ENCODE measurements around the gene ZNF100. TPM values are rescaled to one million over a fixed set of nuclear protein-coding genes. Genes with fewer than 3 reads are reported as not detected.
"Not testable (repeated sequence)": the region's sequence is repeated elsewhere in the genome, so short reads cannot be mapped to it uniquely, and the experiment has no call there.

ZNF100 gene
- total RNA-seq, 4 donors from 2014 or later: 1.5 to 7.1 (median 3.5) TPM

- H3K36me3 ChIP-seq: peaks cover 35% of the 10 kb centered on the region
- no peak for DNase-seq (ENCODE audit: low spot score in 2 of 2)
These were observed 2.2 kb downstream of the ZNF100 start for GRCh38 chr19:21765151-21765550.

DNA sequence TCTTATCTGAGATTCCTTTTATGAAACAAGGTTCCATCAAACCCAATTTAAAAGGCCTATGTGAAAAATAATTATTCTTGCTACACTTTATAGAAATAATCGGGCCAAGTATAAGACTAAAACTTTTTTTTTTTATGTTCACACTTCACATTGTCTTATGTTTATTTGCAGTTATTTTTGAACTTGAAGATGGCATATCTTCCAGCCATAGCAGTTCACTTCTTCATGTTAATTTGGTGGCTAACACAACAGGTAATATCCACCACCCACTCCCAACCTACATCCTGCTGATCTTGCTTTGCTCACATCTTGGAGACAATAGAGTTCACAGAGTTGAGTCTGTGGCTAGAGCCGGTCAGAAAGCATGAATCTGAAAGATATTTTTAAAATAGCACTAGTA lies 5.8 kb downstream of the ZNF100 start:
- WGBS: 65% methylated on average over 2 of the region's 2 CpGs
- DNase-seq (ENCODE audit: low spot score in 2 of 2); H3K4me1 ChIP-seq; H3K27ac ChIP-seq; H3K27me3 ChIP-seq; H3K4me3 ChIP-seq; H3K9me3 ChIP-seq: not testable (repeated sequence)
- H3K36me3 ChIP-seq: peaks cover 59% of the 10 kb centered on the region

More at GRCh38 chr19:21765151-21765550, 2.2 kb downstream of the ZNF100 start:
- peaks cover 8% of the 10 kb centered on the region for H3K4me1 ChIP-seq
- TF ChIP-seq EP300 (IDR thresholded peaks at IDR 0.05) (no peak), POLR2A (IDR thresholded peaks at IDR 0.05) (no peak), POLR2AphosphoS5 (IDR thresholded peaks at IDR 0.05) (no peak)
- TF ChIP-seq, protein P1, sequence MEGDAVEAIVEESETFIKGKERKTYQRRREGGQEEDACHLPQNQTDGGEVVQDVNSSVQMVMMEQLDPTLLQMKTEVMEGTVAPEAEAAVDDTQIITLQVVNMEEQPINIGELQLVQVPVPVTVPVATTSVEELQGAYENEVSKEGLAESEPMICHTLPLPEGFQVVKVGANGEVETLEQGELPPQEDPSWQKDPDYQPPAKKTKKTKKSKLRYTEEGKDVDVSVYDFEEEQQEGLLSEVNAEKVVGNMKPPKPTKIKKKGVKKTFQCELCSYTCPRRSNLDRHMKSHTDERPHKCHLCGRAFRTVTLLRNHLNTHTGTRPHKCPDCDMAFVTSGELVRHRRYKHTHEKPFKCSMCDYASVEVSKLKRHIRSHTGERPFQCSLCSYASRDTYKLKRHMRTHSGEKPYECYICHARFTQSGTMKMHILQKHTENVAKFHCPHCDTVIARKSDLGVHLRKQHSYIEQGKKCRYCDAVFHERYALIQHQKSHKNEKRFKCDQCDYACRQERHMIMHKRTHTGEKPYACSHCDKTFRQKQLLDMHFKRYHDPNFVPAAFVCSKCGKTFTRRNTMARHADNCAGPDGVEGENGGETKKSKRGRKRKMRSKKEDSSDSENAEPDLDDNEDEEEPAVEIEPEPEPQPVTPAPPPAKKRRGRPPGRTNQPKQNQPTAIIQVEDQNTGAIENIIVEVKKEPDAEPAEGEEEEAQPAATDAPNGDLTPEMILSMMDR (IDR thresholded peaks at IDR 0.05): no peak
- no peak overlapping the region for H3K4me3 ChIP-seq
- H3K27ac ChIP-seq: no peak overlapping the region
- no peaks in the 10 kb centered on the region for H3K9me3 ChIP-seq
- no peaks in the 10 kb centered on the region for H3K27me3 ChIP-seq

DNA sequence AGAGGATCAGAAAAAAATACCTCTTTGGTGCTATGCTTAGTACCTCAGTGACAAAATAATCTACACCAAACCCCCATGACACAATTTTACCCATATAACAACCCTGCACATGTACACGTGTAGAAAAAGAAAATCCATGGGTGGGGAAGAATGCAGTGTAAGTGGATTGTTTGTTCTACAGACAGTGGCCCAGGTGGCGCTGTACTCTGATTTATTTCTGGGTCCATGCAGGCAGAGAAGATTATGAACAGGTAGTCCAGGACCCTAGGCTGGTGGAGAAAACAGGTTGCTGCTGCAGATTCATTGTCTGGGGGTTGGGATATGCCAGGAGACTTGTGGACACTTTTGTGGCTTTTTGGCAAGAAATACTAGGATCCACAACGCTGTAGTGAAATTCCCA lies 9.1 kb downstream of the ZNF100 start:
- WGBS: 86% methylated on average over 3 of the region's 3 CpGs
- no peaks in the 10 kb centered on the region for H3K27me3 ChIP-seq
- H3K9me3 ChIP-seq: no peaks in the 10 kb centered on the region
- TF ChIP-seq EP300 (IDR thresholded peaks at IDR 0.05) (no peak), POLR2A (IDR thresholded peaks at IDR 0.05) (no peak), POLR2AphosphoS5 (IDR thresholded peaks at IDR 0.05) (no peak)
- TF ChIP-seq, protein P1 (IDR thresholded peaks at IDR 0.05): no peak
- peaks cover 51% of the 10 kb centered on the region for H3K36me3 ChIP-seq
- H3K27ac ChIP-seq: no peak overlapping the region
- DNase-seq (ENCODE audit: low spot score in 2 of 2): no peak
- no peaks in the 10 kb centered on the region for H3K4me1 ChIP-seq
- no peak overlapping the region for H3K4me3 ChIP-seq

GRCh38 chr19:21755555-21755954 lies 11.8 kb downstream of the ZNF100 start:
- not testable (repeated sequence) for H3K9me3 ChIP-seq; DNase-seq (ENCODE audit: low spot score in 2 of 2); H3K27ac ChIP-seq; H3K27me3 ChIP-seq; H3K4me1 ChIP-seq; H3K4me3 ChIP-seq
- H3K36me3 ChIP-seq: peaks cover 56% of the 10 kb centered on the region

DNA sequence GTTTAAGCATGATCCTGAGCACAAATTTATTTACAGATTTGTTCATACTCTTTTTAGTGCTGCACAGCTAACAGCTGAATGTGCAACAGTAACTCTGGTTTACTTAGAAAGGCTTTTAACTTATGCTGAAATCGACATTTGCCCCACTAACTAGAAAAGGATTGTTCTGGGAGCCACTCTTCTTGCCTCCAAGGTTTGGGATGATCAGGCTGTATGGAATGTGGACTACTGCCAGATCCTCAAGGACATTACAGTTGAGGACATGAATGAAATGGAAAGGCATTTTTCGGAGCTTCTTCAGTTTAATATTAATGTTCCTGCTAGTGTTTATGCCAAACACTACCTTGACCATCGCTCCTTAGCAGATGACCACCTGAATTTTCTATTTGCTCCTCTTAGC lies 16.0 kb downstream of the ZNF100 start:
- no peak for TF ChIP-seq POLR2A (IDR thresholded peaks at IDR 0.05)
- TF ChIP-seq, protein P1 (IDR thresholded peaks at IDR 0.05): no peak
- TF ChIP-seq EP300 (IDR thresholded peaks at IDR 0.05): no peak
- TF ChIP-seq POLR2AphosphoS5 (IDR thresholded peaks at IDR 0.05): no peak
- H3K36me3 ChIP-seq: peaks cover 46% of the 10 kb centered on the region
- H3K27ac ChIP-seq: no peak overlapping the region
- no peaks in the 10 kb centered on the region for H3K4me1 ChIP-seq
- no peaks in the 10 kb centered on the region for H3K27me3 ChIP-seq
- WGBS: 89% methylated on average over 3 of the region's 3 CpGs
- H3K9me3 ChIP-seq: peaks cover 5% of the 10 kb centered on the region
- no peak for DNase-seq (ENCODE audit: low spot score in 2 of 2)
- no peak overlapping the region for H3K4me3 ChIP-seq

DNA sequence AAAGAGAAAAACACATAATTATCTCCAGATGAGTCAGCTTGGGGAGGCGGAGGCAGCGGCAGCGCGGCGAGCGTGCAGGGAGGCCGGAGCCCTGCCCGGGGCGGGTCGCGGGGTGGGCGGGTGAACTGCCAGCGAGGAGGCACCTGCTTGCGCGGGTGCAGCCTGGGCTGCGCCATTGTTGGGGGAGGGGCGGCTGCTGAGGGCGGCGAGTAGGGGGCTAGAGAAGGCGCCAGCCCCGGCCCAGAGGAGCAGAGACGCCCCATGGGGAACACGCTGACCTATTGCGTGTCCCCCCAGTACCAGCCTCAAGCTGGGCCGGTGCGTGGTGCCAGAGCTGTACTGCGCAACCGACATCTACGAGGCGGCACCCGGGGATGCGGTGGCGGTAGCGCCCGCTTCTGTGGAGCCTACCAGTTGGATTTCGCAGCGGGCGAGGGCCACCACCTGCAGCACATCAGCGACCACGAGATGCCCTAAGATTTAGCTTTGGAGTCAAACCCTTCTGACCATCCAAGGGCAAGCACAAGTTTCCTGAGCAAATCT lies 16.7 kb downstream of the ZNF100 start:
- no peak for TF ChIP-seq POLR2A (IDR thresholded peaks at IDR 0.05)
- TF ChIP-seq, protein P1 (IDR thresholded peaks at IDR 0.05): no peak
- TF ChIP-seq EP300 (IDR thresholded peaks at IDR 0.05): no peak
- no peak for TF ChIP-seq POLR2AphosphoS5 (IDR thresholded peaks at IDR 0.05)
- H3K27me3 ChIP-seq: no peaks in the 10 kb centered on the region
- H3K4me1 ChIP-seq: no peaks in the 10 kb centered on the region
- H3K9me3 ChIP-seq: peaks cover 5% of the 10 kb centered on the region
- no peak overlapping the region for H3K4me3 ChIP-seq
- peaks cover 46% of the 10 kb centered on the region for H3K36me3 ChIP-seq
- no peak for DNase-seq (ENCODE audit: low spot score in 2 of 2)
- no peak overlapping the region for H3K27ac ChIP-seq
- 95% methylated on average over 35 of the region's 40 CpGs for WGBS

All from suprapubic skin (tissue), 4 donors.